K562 (cell line): ENCODE measurements around the gene SLC24A2. TPM values are rescaled to one million over a fixed set of nuclear protein-coding genes. Genes with fewer than 3 reads are reported as not detected.
A peak's percentile ranks its signal among the peaks of the same experiment; 100 is the strongest.

Experiments used
- HDGF ChIP-seq: fragments of 450-650 bp; IDR thresholded peaks from 2 replicates; pipeline ENCODE4 v1.6.1; 2016
- KDM1A ChIP-seq, 2 experiments: fragments of 450-650 bp; IDR thresholded peaks; 2 replicates each; pipeline ENCODE4 v1.6.1; 2016; ENCODE audit warnings: mild to moderate bottlenecking in 2 of 2
- NCOR1 ChIP-seq: fragments of 450-650 bp; IDR thresholded peaks from 2 replicates; pipeline ENCODE4 v1.6.1; 2016; ENCODE audit warnings: mild to moderate bottlenecking, moderate library complexity
- PHF20 ChIP-seq: fragments of 450-650 bp; IDR thresholded peaks from 2 replicates; pipeline ENCODE4 v1.6.1; 2018; ENCODE audit not compliant: partially characterized antibody
- POLR2A ChIP-seq: fragments of 450-650 bp; conservative IDR thresholded peaks from 2 replicates; pipeline ENCODE4 v1.6.1; 2016
- STAT5A ChIP-seq: IDR thresholded peaks from 2 replicates; pipeline ENCODE4 v1.6.1; 2012; ENCODE audit warnings: low read length, inconsistent platforms, borderline replicate concordance
- TARDBP ChIP-seq: fragments of 450-650 bp; IDR thresholded peaks from 2 replicates; pipeline ENCODE4 v1.6.1; 2016
- TCF3 ChIP-seq: sonication (generic); formaldehyde crosslinking; IDR thresholded peaks from 2 replicates; pipeline ENCODE4 v1.4.0; 2020; ENCODE audit warnings: mild to moderate bottlenecking, missing genetic modification reagents
- U2AF2 ChIP-seq: fragments of 200-400 bp; formaldehyde crosslinking; optimal IDR thresholded peaks from 2 replicates; pipeline ENCODE3; 2017; ENCODE audit warnings: low read depth, mild to moderate bottlenecking, low read length
- ZNF133 ChIP-seq: fragments of 250-450 bp; sonication (Bioruptor Pico); IDR thresholded peaks from 2 replicates; pipeline ENCODE4 v1.4.0; 2020; ENCODE audit warnings: mild to moderate bottlenecking
- ZNF232 ChIP-seq: sonication (generic); formaldehyde crosslinking; IDR thresholded peaks from 2 replicates; pipeline ENCODE4 v1.8.0; 2022; ENCODE audit warnings: mild to moderate bottlenecking, missing genetic modification reagents
- polyA plus RNA-seq, 8 experiments: library from polyadenylated mRNA; depleted of rRNA in 4 of 8; stranded (reverse) in 5 of 8; unstranded in 3 of 8; fragments of >200 nt; fragmentation: Nextera tagmentation in 2 of 8; fragmentation: Illumina TruSeq in 1 of 8; extraction: Ambion mirVana in 2 of 8; extraction: Trizol in 1 of 8; gene quantifications; 2 replicates each; pipeline versions ENCODE4 v1.2.1 to v1.2.3, GENCODE V29; 2011 to 2014; ENCODE audit warnings: inconsistent platforms in 1 of 8, missing spikeins in 1 of 8
- total RNA-seq, 7 experiments: library from RNA; depleted of rRNA in 6 of 7; stranded (reverse); fragments of >200 nt in 6 of 7; fragmentation: Illumina TruSeq in 2 of 7; extraction: Trizol in 2 of 7; gene quantifications; 2 replicates each; pipeline versions ENCODE4 v1.2.1 to v1.2.3, GENCODE V29; 2011 to 2021; ENCODE audit warnings: low replicate concordance in 1 of 7
- TF ChIP-seq, protein P1 (sequence below): fragments of 450-650 bp; formaldehyde crosslinking; IDR thresholded peaks from 2 replicates; pipeline ENCODE4 v1.4.0; 2022; ENCODE audit warnings: missing genetic modification characterization
- TF ChIP-seq, protein P2 (sequence below): fragments of 250-450 bp; sonication (Bioruptor Pico); IDR thresholded peaks from 2 replicates; pipeline ENCODE4 v1.5.0; 2021
- TF ChIP-seq, protein P3 (sequence below): sonication (generic); formaldehyde crosslinking; IDR thresholded peaks from 2 replicates; pipeline ENCODE4 v1.8.1; 2023; ENCODE audit warnings: mild to moderate bottlenecking, missing genetic modification reagents
- TF ChIP-seq, protein P4 (sequence below): sonication (generic); formaldehyde crosslinking; IDR thresholded peaks from 2 replicates; pipeline ENCODE4 v1.8.0; 2022; ENCODE audit warnings: missing genetic modification reagents, mild to moderate bottlenecking, borderline replicate concordance
- TF ChIP-seq, protein P5 (sequence below): fragments of 450-650 bp; IDR thresholded peaks from 2 replicates; pipeline ENCODE4 v1.6.1; 2018; ENCODE audit warnings: mild to moderate bottlenecking, low read depth; ENCODE audit not compliant: partially characterized antibody
- TF ChIP-seq, protein P6 (sequence below): sonication (generic); formaldehyde crosslinking; IDR thresholded peaks from 2 replicates; pipeline ENCODE4 v1.8.0; 2022; ENCODE audit warnings: missing genetic modification reagents, mild to moderate bottlenecking, borderline replicate concordance

Gene SLC24A2
- total and polyA plus RNA-seq, 9 of the 15 experiments (the other 6 are each of a cell fraction or from before 2014, with no cell fraction given), result 0.04 to 0.40 (median 0.09) TPM

DNA sequence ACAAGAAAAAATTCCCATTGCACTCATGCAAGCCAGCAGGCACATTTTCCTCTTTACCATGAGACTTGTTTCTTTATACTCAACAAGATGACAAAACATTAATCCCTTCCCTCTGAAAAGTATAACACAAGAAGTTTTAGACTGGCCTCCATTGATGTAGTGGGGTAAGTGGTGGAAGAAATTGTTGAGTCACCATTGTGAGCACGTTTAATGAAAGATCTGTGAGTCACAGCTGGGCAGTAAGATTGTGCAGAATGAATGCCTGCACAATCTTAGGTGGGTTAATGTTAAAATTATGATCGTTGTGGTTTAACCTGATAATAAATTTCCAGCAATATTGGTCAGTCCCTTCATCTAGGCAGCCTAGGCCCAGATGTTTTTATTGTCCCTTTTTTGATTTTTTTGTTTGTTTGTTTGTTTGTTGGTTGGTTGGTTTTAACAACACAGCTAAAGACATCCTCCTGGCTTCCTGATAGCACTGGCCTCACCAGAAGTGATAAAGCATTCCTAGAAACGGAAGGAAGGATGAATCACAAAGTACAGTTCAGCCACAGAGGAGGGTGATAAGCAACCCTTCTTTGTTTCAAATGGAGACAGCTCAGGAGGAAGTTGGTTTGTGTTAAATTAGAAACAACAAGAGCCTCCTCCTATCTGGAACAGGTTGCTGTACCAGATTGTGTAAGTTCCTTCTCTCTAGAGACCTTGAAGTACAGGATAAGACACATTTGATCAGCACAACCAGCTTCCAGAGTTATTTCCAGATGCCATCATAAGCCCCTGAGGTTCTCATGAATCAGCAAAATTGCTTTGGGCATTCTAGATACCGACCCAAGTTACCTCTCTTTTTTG lies 40.3 kb downstream of the SLC24A2 start (continued):
- TF ChIP-seq HDGF (no peak), NCOR1 (peak; percentile 88), TARDBP (no peak), PHF20 (no peak), TCF3 (CRISPR knock-in tag) (peak; percentile 92), ZNF232 (no peak), KDM1A (IDR thresholded peaks at IDR 0.05) (peak; percentile 71 to 75; a peak in 3 of 4 replicates), U2AF2 (no peak), POLR2A (no peak), STAT5A (peak; percentile 93), ZNF133 (CRISPR knock-in tag) (no peak)
- TF ChIP-seq, protein P1, sequence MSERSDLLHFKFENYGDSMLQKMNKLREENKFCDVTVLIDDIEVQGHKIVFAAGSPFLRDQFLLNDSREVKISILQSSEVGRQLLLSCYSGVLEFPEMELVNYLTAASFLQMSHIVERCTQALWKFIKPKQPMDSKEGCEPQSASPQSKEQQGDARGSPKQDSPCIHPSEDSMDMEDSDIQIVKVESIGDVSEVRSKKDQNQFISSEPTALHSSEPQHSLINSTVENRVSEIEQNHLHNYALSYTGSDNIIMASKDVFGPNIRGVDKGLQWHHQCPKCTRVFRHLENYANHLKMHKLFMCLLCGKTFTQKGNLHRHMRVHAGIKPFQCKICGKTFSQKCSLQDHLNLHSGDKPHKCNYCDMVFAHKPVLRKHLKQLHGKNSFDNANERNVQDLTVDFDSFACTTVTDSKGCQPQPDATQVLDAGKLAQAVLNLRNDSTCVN (CRISPR knock-in tag), result no peak
- TF ChIP-seq, protein P2, sequence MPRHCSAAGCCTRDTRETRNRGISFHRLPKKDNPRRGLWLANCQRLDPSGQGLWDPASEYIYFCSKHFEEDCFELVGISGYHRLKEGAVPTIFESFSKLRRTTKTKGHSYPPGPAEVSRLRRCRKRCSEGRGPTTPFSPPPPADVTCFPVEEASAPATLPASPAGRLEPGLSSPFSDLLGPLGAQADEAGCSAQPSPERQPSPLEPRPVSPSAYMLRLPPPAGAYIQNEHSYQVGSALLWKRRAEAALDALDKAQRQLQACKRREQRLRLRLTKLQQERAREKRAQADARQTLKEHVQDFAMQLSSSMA (CRISPR knock-in tag), result no peak
- TF ChIP-seq, protein P3, sequence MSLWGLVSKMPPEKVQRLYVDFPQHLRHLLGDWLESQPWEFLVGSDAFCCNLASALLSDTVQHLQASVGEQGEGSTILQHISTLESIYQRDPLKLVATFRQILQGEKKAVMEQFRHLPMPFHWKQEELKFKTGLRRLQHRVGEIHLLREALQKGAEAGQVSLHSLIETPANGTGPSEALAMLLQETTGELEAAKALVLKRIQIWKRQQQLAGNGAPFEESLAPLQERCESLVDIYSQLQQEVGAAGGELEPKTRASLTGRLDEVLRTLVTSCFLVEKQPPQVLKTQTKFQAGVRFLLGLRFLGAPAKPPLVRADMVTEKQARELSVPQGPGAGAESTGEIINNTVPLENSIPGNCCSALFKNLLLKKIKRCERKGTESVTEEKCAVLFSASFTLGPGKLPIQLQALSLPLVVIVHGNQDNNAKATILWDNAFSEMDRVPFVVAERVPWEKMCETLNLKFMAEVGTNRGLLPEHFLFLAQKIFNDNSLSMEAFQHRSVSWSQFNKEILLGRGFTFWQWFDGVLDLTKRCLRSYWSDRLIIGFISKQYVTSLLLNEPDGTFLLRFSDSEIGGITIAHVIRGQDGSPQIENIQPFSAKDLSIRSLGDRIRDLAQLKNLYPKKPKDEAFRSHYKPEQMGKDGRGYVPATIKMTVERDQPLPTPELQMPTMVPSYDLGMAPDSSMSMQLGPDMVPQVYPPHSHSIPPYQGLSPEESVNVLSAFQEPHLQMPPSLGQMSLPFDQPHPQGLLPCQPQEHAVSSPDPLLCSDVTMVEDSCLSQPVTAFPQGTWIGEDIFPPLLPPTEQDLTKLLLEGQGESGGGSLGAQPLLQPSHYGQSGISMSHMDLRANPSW (CRISPR knock-in tag), result no peak
- TF ChIP-seq, protein P4, sequence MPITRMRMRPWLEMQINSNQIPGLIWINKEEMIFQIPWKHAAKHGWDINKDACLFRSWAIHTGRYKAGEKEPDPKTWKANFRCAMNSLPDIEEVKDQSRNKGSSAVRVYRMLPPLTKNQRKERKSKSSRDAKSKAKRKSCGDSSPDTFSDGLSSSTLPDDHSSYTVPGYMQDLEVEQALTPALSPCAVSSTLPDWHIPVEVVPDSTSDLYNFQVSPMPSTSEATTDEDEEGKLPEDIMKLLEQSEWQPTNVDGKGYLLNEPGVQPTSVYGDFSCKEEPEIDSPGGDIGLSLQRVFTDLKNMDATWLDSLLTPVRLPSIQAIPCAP (CRISPR knock-in tag), result no peak
- TF ChIP-seq, protein P5, sequence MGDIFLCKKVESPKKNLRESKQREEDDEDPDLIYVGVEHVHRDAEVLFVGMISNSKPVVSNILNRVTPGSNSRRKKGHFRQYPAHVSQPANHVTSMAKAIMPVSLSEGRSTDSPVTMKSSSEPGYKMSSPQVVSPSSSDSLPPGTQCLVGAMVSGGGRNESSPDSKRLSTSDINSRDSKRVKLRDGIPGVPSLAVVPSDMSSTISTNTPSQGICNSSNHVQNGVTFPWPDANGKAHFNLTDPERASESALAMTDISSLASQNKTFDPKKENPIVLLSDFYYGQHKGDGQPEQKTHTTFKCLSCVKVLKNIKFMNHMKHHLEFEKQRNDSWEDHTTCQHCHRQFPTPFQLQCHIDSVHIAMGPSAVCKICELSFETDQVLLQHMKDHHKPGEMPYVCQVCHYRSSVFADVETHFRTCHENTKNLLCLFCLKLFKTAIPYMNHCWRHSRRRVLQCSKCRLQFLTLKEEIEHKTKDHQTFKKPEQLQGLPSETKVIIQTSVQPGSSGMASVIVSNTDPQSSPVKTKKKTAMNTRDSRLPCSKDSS, result no peak
- TF ChIP-seq, protein P6, sequence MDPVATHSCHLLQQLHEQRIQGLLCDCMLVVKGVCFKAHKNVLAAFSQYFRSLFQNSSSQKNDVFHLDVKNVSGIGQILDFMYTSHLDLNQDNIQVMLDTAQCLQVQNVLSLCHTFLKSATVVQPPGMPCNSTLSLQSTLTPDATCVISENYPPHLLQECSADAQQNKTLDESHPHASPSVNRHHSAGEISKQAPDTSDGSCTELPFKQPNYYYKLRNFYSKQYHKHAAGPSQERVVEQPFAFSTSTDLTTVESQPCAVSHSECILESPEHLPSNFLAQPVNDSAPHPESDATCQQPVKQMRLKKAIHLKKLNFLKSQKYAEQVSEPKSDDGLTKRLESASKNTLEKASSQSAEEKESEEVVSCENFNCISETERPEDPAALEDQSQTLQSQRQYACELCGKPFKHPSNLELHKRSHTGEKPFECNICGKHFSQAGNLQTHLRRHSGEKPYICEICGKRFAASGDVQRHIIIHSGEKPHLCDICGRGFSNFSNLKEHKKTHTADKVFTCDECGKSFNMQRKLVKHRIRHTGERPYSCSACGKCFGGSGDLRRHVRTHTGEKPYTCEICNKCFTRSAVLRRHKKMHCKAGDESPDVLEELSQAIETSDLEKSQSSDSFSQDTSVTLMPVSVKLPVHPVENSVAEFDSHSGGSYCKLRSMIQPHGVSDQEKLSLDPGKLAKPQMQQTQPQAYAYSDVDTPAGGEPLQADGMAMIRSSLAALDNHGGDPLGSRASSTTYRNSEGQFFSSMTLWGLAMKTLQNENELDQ, result no peak
